NCI-H510A treated with DMSO at 0.1 percent for 48 hours (cell line): ENCODE results near the gene RIPPLY3.
"Not testable (repeated sequence)": the region's sequence is repeated elsewhere in the genome, so short reads cannot be mapped to it uniquely, and the experiment has no call there.

Source experiments
- DNase-seq: peaks from one replicate; lab custom pipeline; 2025; lab: John Stamatoyannopoulos, UW

Gene RIPPLY3

GRCh38 chr21:37017951-37018679, 11.6 kb downstream of the RIPPLY3 start:
- no peak for DNase-seq

GRCh38 chr21:37026499-37026898, 20.0 kb downstream of the RIPPLY3 start:
- DNase-seq = no peak

GRCh38 chr21:37028570-37028969, 22.1 kb downstream of the RIPPLY3 start:
- DNase-seq = no peak

GRCh38 chr21:37030864-37031263, 24.4 kb downstream of the RIPPLY3 start:
- no peak for DNase-seq

- no peak for DNase-seq
These were observed 25.8 kb downstream of the RIPPLY3 start for GRCh38 chr21:37032293-37032692.

- no peak for DNase-seq
These were observed 26.5 kb downstream of the RIPPLY3 start for GRCh38 chr21:37032877-37033471.

- not testable (repeated sequence) for DNase-seq
These were observed 27.9 kb downstream of the RIPPLY3 start for GRCh38 chr21:37034394-37034793.

GRCh38 chr21:37036177-37036576, 29.7 kb downstream of the RIPPLY3 start:
- DNase-seq = no peak

GRCh38 chr21:37039411-37040075, 33.0 kb downstream of the RIPPLY3 start:
- DNase-seq = no peak

GRCh38 chr21:37040212-37040611, 33.7 kb downstream of the RIPPLY3 start:
- DNase-seq = no peak

- DNase-seq = peak; percentile 78
These were observed 35.3 kb downstream of the RIPPLY3 start for GRCh38 chr21:37041706-37042271.

GRCh38 chr21:37043818-37044217, 37.3 kb downstream of the RIPPLY3 start:
- no peak for DNase-seq

GRCh38 chr21:37044643-37045042, 38.1 kb downstream of the RIPPLY3 start:
- DNase-seq = no peak

GRCh38 chr21:37045149-37045548, 38.6 kb downstream of the RIPPLY3 start:
- DNase-seq = no peak

- DNase-seq = no peak
These were observed 39.1 kb downstream of the RIPPLY3 start for GRCh38 chr21:37045556-37045955.

GRCh38 chr21:37047079-37047478, 40.6 kb downstream of the RIPPLY3 start:
- DNase-seq = no peak

GRCh38 chr21:37049741-37050140, 43.2 kb downstream of the RIPPLY3 start:
- DNase-seq = not testable (repeated sequence)

- DNase-seq = no peak
These were observed 48.9 kb downstream of the RIPPLY3 start for GRCh38 chr21:37055271-37055855.

GRCh38 chr21:37057614-37058013, 51.1 kb downstream of the RIPPLY3 start:
- no peak for DNase-seq

- DNase-seq = no peak
These were observed 51.8 kb downstream of the RIPPLY3 start for GRCh38 chr21:37058261-37058660.

GRCh38 chr21:37059181-37059580, 52.7 kb downstream of the RIPPLY3 start:
- no peak for DNase-seq

- peak; percentile 90 for DNase-seq
These were observed 53.8 kb downstream of the RIPPLY3 start for GRCh38 chr21:37060296-37060695.
